ENCODE data around the gene PACSIN2.
"Not testable (repeated sequence)": the region's sequence is repeated elsewhere in the genome, so short reads cannot be mapped to it uniquely, and the experiment has no call there.

PACSIN2 gene

GRCh38 chr22:42922374-42923191, 92.4 kb downstream of the PACSIN2 start:
- DNase-seq = no peak

GRCh38 chr22:42920101-42920820, 94.7 kb downstream of the PACSIN2 start:
- no peak for DNase-seq

GRCh38 chr22:42919199-42919598, 95.8 kb downstream of the PACSIN2 start:
- DNase-seq = no peak

- DNase-seq = no peak
Observed at GRCh38 chr22:42918500-42918899, 96.4 kb downstream of the PACSIN2 start.

- DNase-seq = not testable (repeated sequence)
Observed at GRCh38 chr22:42917358-42917757, 97.6 kb downstream of the PACSIN2 start.

- no peak for DNase-seq
Observed at GRCh38 chr22:42915980-42916765, 98.8 kb downstream of the PACSIN2 start.

GRCh38 chr22:42914511-42915076, 100.4 kb downstream of the PACSIN2 start:
- DNase-seq = no peak

- no peak for DNase-seq
Observed at GRCh38 chr22:42913874-42914510, 101.0 kb downstream of the PACSIN2 start.

GRCh38 chr22:42912059-42912458, 102.9 kb downstream of the PACSIN2 start:
- no peak for DNase-seq

- no peak for DNase-seq
Observed at GRCh38 chr22:42910221-42910942, 104.6 kb downstream of the PACSIN2 start.

GRCh38 chr22:42909363-42910058, 105.4 kb downstream of the PACSIN2 start:
- DNase-seq = no peak

GRCh38 chr22:42908374-42908746, 106.6 kb downstream of the PACSIN2 start:
- DNase-seq = no peak

- DNase-seq = no peak
Observed at GRCh38 chr22:42907404-42908373, 107.3 kb downstream of the PACSIN2 start.

- DNase-seq = no peak
Observed at GRCh38 chr22:42906605-42907348, 108.2 kb downstream of the PACSIN2 start.

GRCh38 chr22:42905702-42906183, 109.2 kb downstream of the PACSIN2 start:
- no peak for DNase-seq

- no peak for DNase-seq
Observed at GRCh38 chr22:42905217-42905616, 109.7 kb downstream of the PACSIN2 start.

- no peak for DNase-seq
Observed at GRCh38 chr22:42904050-42904449, 110.9 kb downstream of the PACSIN2 start.

GRCh38 chr22:42902875-42903510, 112.0 kb downstream of the PACSIN2 start:
- DNase-seq = no peak
